ENCODE data around the gene CHD8.
"Not testable (repeated sequence)": the region's sequence is repeated elsewhere in the genome, so short reads cannot be mapped to it uniquely, and the experiment has no call there.

Gene CHD8

GRCh38 chr14:21383848-21384493 is 72.0 kb downstream of the CHD8 start, which contains the start of gene SUPT16H:
SUPT16H (minus strand) TSS chr14:21384019; CDS start chr14:21383927, 92 bp downstream.
- DNase-seq (ENCODE audit: low read depth) = peak; percentile 96
- TF ChIP-seq CTCF (IDR thresholded peaks at IDR 0.05; ENCODE audit: low read length, missing control alignments) = no peak
- H3K4me3 ChIP-seq (replicated peaks; ENCODE audit: low read depth, low read length) = peak within 1 kb of the TSS; percentile 98

- H3K4me3 ChIP-seq (replicated peaks; ENCODE audit: low read depth, low read length) = peak overlapping the region; percentile 98
- peak; percentile 52 for DNase-seq (ENCODE audit: low read depth)
- TF ChIP-seq CTCF (IDR thresholded peaks at IDR 0.05; ENCODE audit: low read length, missing control alignments) = no peak
Observed at GRCh38 chr14:21382886-21383847, 72.8 kb downstream of the CHD8 start.

- no peak for TF ChIP-seq CTCF (IDR thresholded peaks at IDR 0.05; ENCODE audit: low read length, missing control alignments)
- H3K4me3 ChIP-seq (replicated peaks; ENCODE audit: low read depth, low read length) = peak overlapping the region; percentile 9
- no peak for DNase-seq (ENCODE audit: low read depth)
Observed at GRCh38 chr14:21382095-21382494, 73.8 kb downstream of the CHD8 start.

- TF ChIP-seq CTCF (IDR thresholded peaks at IDR 0.05; ENCODE audit: low read length, missing control alignments) = no peak
- no peak overlapping the region for H3K4me3 ChIP-seq (replicated peaks; ENCODE audit: low read depth, low read length)
- no peak for DNase-seq (ENCODE audit: low read depth)
Observed at GRCh38 chr14:21379338-21379737, 76.6 kb downstream of the CHD8 start.

GRCh38 chr14:21373980-21374379 is 81.9 kb downstream of the CHD8 start:
- no peak for TF ChIP-seq CTCF (IDR thresholded peaks at IDR 0.05; ENCODE audit: low read length, missing control alignments)
- no peak overlapping the region for H3K4me3 ChIP-seq (replicated peaks; ENCODE audit: low read depth, low read length)
- DNase-seq (ENCODE audit: low read depth) = no peak

GRCh38 chr14:21372814-21373213 is 83.1 kb downstream of the CHD8 start:
- DNase-seq (ENCODE audit: low read depth); H3K4me3 ChIP-seq (replicated peaks; ENCODE audit: low read depth, low read length): not testable (repeated sequence)

- no peak for TF ChIP-seq CTCF (IDR thresholded peaks at IDR 0.05; ENCODE audit: low read length, missing control alignments)
- no peak overlapping the region for H3K4me3 ChIP-seq (replicated peaks; ENCODE audit: low read depth, low read length)
- DNase-seq (ENCODE audit: low read depth) = no peak
Observed at GRCh38 chr14:21369949-21370679, 85.8 kb downstream of the CHD8 start.

All from fibroblast of pulmonary artery (primary cell).